ENCODE measurements around the gene APIP. TPM values are rescaled to one million over a fixed set of nuclear protein-coding genes. Genes with fewer than 3 reads are reported as not detected.

APIP gene
- total RNA-seq, 4 donors from 2014 or later: 20.7 to 40.4 (median 29.0) TPM

DNA sequence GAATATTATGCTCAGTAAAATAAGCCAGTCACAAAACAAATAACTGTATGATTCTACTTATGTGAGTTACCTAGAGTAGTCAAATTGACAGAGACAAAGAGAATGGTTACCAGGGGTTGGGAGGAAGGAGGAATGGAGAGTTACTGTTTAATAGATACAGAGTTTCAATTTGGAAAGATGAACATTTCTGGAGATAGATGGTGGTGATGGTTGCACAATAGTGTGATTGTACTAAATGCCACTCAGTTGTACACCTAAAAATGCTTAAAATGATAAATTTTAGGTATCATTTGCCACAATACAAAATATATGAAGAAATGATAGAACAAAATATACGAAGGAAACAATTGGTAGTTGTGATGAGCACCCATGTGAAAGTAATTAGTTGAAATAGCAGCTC, 43.6 kb upstream of the APIP start:
- H3K27me3 ChIP-seq: no peaks in the 10 kb centered on the region
- no peaks in the 10 kb centered on the region for H3K9me3 ChIP-seq
- DNase-seq: no peak
- H3K36me3 ChIP-seq: no peaks in the 10 kb centered on the region
- no peaks in the 10 kb centered on the region for H3K4me1 ChIP-seq
- TF ChIP-seq, protein P1, sequence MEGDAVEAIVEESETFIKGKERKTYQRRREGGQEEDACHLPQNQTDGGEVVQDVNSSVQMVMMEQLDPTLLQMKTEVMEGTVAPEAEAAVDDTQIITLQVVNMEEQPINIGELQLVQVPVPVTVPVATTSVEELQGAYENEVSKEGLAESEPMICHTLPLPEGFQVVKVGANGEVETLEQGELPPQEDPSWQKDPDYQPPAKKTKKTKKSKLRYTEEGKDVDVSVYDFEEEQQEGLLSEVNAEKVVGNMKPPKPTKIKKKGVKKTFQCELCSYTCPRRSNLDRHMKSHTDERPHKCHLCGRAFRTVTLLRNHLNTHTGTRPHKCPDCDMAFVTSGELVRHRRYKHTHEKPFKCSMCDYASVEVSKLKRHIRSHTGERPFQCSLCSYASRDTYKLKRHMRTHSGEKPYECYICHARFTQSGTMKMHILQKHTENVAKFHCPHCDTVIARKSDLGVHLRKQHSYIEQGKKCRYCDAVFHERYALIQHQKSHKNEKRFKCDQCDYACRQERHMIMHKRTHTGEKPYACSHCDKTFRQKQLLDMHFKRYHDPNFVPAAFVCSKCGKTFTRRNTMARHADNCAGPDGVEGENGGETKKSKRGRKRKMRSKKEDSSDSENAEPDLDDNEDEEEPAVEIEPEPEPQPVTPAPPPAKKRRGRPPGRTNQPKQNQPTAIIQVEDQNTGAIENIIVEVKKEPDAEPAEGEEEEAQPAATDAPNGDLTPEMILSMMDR (IDR thresholded peaks at IDR 0.05): no peak
- TF ChIP-seq POLR2A (IDR thresholded peaks at IDR 0.05): no peak
- peak overlapping the region in 1 of 2 donors; percentile 54 for H3K27ac ChIP-seq
- no peak overlapping the region for H3K4me3 ChIP-seq
- intact Hi-C loops (cut with DNase I; ENCODE audit: low total_unique reads): no loop called here

DNA sequence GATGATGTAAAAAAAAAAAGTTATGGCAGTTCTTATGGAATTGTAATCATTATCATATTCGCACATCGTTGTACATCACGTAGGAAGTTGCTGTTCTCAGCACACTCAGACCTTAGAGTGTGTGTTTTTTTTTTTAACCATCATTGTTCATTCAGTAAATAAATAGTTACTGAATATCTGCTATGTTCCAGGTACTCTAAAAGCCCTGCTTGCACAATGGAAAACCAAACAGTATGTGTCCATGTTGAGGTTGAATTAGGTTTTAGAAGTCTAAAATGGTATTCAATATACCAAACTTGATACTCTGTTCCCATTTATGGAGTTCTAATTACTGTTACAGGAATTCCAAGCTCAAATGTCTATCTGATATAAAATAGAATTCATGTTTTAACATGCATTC, 41.4 kb upstream of the APIP start:
- no peak for DNase-seq
- Histone ChIP-seq H3K4me1 (no peaks in the 10 kb centered on the region), H3K9me3 (no peaks in the 10 kb centered on the region), H3K4me3 (no peak overlapping the region), H3K27ac (no peak overlapping the region), H3K27me3 (no peaks in the 10 kb centered on the region), H3K36me3 (no peaks in the 10 kb centered on the region)
- TF ChIP-seq, protein P1 (IDR thresholded peaks at IDR 0.05): no peak
- no peak for TF ChIP-seq POLR2A (IDR thresholded peaks at IDR 0.05)
- intact Hi-C loops (cut with DNase I; ENCODE audit: low total_unique reads): no loop called here

DNA sequence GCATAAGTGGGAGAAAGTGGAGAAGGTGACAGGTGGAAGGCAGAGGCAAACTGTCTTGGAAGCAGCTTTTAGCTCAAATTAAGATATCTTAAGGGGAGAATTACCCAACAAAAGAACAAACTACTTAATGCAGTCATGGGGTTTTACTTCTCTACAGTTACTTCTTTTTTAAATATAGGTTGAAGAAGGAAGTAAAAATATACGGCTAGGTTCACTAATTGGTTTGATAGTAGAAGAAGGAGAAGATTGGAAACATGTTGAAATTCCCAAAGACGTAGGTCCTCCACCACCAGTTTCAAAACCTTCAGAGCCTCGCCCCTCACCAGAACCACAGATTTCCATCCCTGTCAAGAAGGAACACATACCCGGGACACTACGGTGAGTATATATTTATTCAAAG, 41.0 kb upstream of the APIP start:
- no peak for TF ChIP-seq POLR2A (IDR thresholded peaks at IDR 0.05)
- TF ChIP-seq, protein P1 (IDR thresholded peaks at IDR 0.05): no peak
- H3K27me3 ChIP-seq: no peaks in the 10 kb centered on the region
- H3K36me3 ChIP-seq: no peaks in the 10 kb centered on the region
- no peak overlapping the region for H3K4me3 ChIP-seq
- H3K4me1 ChIP-seq: no peaks in the 10 kb centered on the region
- no peak overlapping the region for H3K27ac ChIP-seq
- intact Hi-C loops (cut with DNase I; ENCODE audit: low total_unique reads): no loop called here
- H3K9me3 ChIP-seq: no peaks in the 10 kb centered on the region
- DNase-seq: no peak

DNA sequence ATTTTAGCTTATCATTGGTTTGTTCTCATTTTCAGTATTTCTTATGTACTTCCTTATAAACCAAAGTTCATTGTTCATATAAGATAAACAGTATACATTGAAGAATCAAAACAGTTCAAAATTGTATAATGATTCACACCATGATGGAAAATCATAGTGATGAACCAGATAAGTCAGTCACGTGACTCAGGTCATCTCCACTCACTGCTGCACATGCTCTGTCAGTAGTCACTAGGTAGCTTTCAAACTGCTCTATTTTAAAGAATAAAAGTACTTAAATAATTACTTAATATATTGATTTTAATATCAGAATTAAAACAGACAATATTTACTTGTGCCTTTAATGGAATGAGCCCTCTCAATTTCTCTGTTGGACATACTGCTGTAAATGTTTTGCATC, 37.8 kb upstream of the APIP start:
- Histone ChIP-seq H3K27ac (no peak overlapping the region), H3K4me1 (peaks cover 0 to 5% of the 10 kb centered on the region in 2 donors), H3K27me3 (no peaks in the 10 kb centered on the region), H3K9me3 (no peaks in the 10 kb centered on the region), H3K4me3 (no peak overlapping the region), H3K36me3 (no peaks in the 10 kb centered on the region)
- intact Hi-C loops (cut with DNase I; ENCODE audit: low total_unique reads): no loop called here
- DNase-seq: no peak
- TF ChIP-seq POLR2A (IDR thresholded peaks at IDR 0.05): no peak
- TF ChIP-seq, protein P1 (IDR thresholded peaks at IDR 0.05): no peak

DNA sequence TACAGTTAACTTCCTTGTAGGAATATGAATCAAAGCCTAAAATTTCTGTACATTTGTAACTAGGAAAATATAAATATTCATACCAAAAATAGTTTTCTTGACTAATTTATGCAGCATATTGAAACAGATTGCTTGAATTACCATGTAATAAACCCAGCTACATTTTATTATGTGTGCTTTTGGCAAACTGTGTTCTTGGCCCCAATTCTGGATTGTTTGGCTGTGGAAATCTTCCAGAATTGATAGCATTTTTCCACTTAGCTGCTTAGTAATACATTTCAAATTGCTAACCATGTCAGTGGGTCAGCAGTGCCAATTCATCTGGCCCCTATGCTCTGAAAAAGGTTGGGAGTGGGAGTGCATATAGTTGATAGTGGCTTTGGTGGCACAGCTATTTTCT, 32.5 kb upstream of the APIP start:
- intact Hi-C loops (cut with DNase I; ENCODE audit: low total_unique reads): no loop called here
- no peaks in the 10 kb centered on the region for H3K36me3 ChIP-seq
- H3K9me3 ChIP-seq: peaks cover 0 to 7% of the 10 kb centered on the region in 2 donors
- H3K27ac ChIP-seq: peak overlapping the region in 1 of 2 donors; percentile 71
- DNase-seq: no peak
- TF ChIP-seq POLR2A (IDR thresholded peaks at IDR 0.05): no peak
- TF ChIP-seq, protein P1 (IDR thresholded peaks at IDR 0.05): no peak
- H3K4me1 ChIP-seq: peaks cover 0 to 8% of the 10 kb centered on the region in 2 donors
- H3K27me3 ChIP-seq: no peaks in the 10 kb centered on the region
- no peak overlapping the region for H3K4me3 ChIP-seq
